ENCODE measurements around the gene RAB3D.
"Not testable (repeated sequence)": the region's sequence is repeated elsewhere in the genome, so short reads cannot be mapped to it uniquely, and the experiment has no call there.

The RAB3D gene

GRCh38 chr19:11339254-11340098, at the start of gene RAB3D:
Gene RAB3D (minus strand): TSS chr19:11339657. CDS start chr19:11337399, 2,258 bp downstream.
- peak; percentile 60 for DNase-seq (ENCODE audit: low read depth)

- DNase-seq (ENCODE audit: low read depth) = no peak
Observed at GRCh38 chr19:11387162-11388034, 47.9 kb upstream of the RAB3D start.

GRCh38 chr19:11384778-11385129, 45.3 kb upstream of the RAB3D start:
- DNase-seq (ENCODE audit: low read depth) = no peak

GRCh38 chr19:11383706-11384048, 44.2 kb upstream of the RAB3D start:
- no peak for DNase-seq (ENCODE audit: low read depth)

- no peak for DNase-seq (ENCODE audit: low read depth)
Observed at GRCh38 chr19:11382898-11383705, 43.6 kb upstream of the RAB3D start.

- peak; percentile 93 for DNase-seq (ENCODE audit: low read depth)
Observed at GRCh38 chr19:11380653-11381537, 41.4 kb upstream of the RAB3D start.

- DNase-seq (ENCODE audit: low read depth) = no peak
Observed at GRCh38 chr19:11379857-11380350, 40.4 kb upstream of the RAB3D start.

- not testable (repeated sequence) for DNase-seq (ENCODE audit: low read depth)
Observed at GRCh38 chr19:11379269-11379845, 39.9 kb upstream of the RAB3D start.

- no peak for DNase-seq (ENCODE audit: low read depth)
Observed at GRCh38 chr19:11378319-11379189, 39.1 kb upstream of the RAB3D start.

GRCh38 chr19:11377756-11378155, 38.3 kb upstream of the RAB3D start:
- DNase-seq (ENCODE audit: low read depth) = no peak

- DNase-seq (ENCODE audit: low read depth) = no peak
Observed at GRCh38 chr19:11377237-11377636, 37.8 kb upstream of the RAB3D start.

- DNase-seq (ENCODE audit: low read depth) = peak; percentile 50
Observed at GRCh38 chr19:11375143-11375948, 35.9 kb upstream of the RAB3D start.

GRCh38 chr19:11374433-11375142, 35.1 kb upstream of the RAB3D start, which contains the start of gene SWSAP1:
Gene SWSAP1 (plus strand): TSS chr19:11374666. CDS start chr19:11374681, 15 bp downstream.
- DNase-seq (ENCODE audit: low read depth) = peak; percentile 94

- DNase-seq (ENCODE audit: low read depth) = no peak
Observed at GRCh38 chr19:11373885-11374432, 34.5 kb upstream of the RAB3D start.

- DNase-seq (ENCODE audit: low read depth) = no peak
Observed at GRCh38 chr19:11373166-11373884, 33.9 kb upstream of the RAB3D start.

GRCh38 chr19:11370744-11371143, 31.3 kb upstream of the RAB3D start:
- DNase-seq (ENCODE audit: low read depth) = no peak

- no peak for DNase-seq (ENCODE audit: low read depth)
Observed at GRCh38 chr19:11367528-11367927, 28.1 kb upstream of the RAB3D start.
